Measurements from ENCODE around the gene MAPK12. TPM values are rescaled to one million over a fixed set of nuclear protein-coding genes. Genes with fewer than 3 reads are reported as not detected.

The MAPK12 gene
- total RNA-seq, 3 donors from 2014 or later: 3.8 to 9.8 (median 5.3) TPM

GRCh38 chr22:50228366-50228765, 33.1 kb downstream of the MAPK12 start:
- H3K36me3 ChIP-seq: peaks cover 4% of the 10 kb centered on the region

DNA sequence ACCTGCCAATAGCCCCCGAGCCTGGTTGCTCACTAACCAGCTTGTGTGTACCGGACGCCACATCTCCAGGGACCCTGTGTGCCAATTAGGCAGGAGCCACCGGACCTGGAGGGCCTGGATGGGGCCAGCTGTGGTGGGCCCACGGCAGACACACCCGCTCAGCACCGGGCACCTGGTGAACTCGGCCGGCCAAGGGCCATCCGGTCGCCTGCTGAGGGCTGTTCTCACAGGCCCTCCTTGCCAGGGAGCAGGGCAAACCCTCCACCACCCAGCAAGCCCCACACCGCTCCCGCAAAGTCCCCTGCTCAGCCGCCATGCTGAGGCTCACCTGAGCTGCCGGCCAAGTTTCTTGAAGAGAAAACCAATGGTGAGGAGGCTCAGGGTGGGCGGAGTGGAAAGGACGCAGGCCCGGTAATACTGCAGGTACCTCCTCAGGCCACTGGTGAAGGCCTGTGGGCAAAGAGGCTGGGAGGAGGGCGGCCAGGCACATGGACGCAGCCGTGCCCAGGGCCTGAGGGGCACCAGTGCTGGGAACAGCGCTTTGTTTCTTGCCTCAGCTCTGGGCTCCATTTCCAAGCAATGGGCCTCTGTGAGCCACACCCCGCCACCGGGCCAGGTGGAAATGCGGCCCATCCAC, 33.8 kb downstream of the MAPK12 start:
- Histone ChIP-seq H3K9me3 (no peaks in the 10 kb centered on the region), H3K27me3 (no peaks in the 10 kb centered on the region), H3K27ac (no peak overlapping the region), H3K4me3 (no peak overlapping the region), H3K36me3 (peaks cover 4% of the 10 kb centered on the region), H3K4me1 (no peaks in the 10 kb centered on the region)
- intact Hi-C loops (cut with DNase I; ENCODE audit: low total_unique reads): no loop called here
- TF ChIP-seq POLR2AphosphoS5 (IDR thresholded peaks at IDR 0.05): no peak
- TF ChIP-seq CTCF (IDR thresholded peaks at IDR 0.05): no peak
- no peak for TF ChIP-seq POLR2A (IDR thresholded peaks at IDR 0.05)
- DNase-seq (ENCODE audit: low spot score in 2 of 2): no peak

More at GRCh38 chr22:50228366-50228765, 33.1 kb downstream of the MAPK12 start:
- Histone ChIP-seq H3K4me1 (no peaks in the 10 kb centered on the region), H3K4me3 (no peak overlapping the region), H3K9me3 (no peaks in the 10 kb centered on the region), H3K27ac (no peak overlapping the region), H3K27me3 (no peaks in the 10 kb centered on the region)
- intact Hi-C loops (cut with DNase I; ENCODE audit: low total_unique reads): no loop called here
- no peak for DNase-seq (ENCODE audit: low spot score in 2 of 2)
- TF ChIP-seq POLR2AphosphoS5 (IDR thresholded peaks at IDR 0.05) (no peak), CTCF (IDR thresholded peaks at IDR 0.05) (no peak), POLR2A (IDR thresholded peaks at IDR 0.05) (no peak)

GRCh38 chr22:50226875-50227165, 34.7 kb downstream of the MAPK12 start:
- intact Hi-C loops (cut with DNase I; ENCODE audit: low total_unique reads): no loop called here
- H3K4me3 ChIP-seq: no peak overlapping the region
- no peaks in the 10 kb centered on the region for H3K27me3 ChIP-seq
- no peak for DNase-seq (ENCODE audit: low spot score in 2 of 2)
- TF ChIP-seq POLR2A (IDR thresholded peaks at IDR 0.05) (no peak), CTCF (IDR thresholded peaks at IDR 0.05) (no peak), POLR2AphosphoS5 (IDR thresholded peaks at IDR 0.05) (no peak)
- peaks cover 13% of the 10 kb centered on the region for H3K36me3 ChIP-seq
- H3K27ac ChIP-seq: no peak overlapping the region
- no peaks in the 10 kb centered on the region for H3K4me1 ChIP-seq
- no peaks in the 10 kb centered on the region for H3K9me3 ChIP-seq

DNA sequence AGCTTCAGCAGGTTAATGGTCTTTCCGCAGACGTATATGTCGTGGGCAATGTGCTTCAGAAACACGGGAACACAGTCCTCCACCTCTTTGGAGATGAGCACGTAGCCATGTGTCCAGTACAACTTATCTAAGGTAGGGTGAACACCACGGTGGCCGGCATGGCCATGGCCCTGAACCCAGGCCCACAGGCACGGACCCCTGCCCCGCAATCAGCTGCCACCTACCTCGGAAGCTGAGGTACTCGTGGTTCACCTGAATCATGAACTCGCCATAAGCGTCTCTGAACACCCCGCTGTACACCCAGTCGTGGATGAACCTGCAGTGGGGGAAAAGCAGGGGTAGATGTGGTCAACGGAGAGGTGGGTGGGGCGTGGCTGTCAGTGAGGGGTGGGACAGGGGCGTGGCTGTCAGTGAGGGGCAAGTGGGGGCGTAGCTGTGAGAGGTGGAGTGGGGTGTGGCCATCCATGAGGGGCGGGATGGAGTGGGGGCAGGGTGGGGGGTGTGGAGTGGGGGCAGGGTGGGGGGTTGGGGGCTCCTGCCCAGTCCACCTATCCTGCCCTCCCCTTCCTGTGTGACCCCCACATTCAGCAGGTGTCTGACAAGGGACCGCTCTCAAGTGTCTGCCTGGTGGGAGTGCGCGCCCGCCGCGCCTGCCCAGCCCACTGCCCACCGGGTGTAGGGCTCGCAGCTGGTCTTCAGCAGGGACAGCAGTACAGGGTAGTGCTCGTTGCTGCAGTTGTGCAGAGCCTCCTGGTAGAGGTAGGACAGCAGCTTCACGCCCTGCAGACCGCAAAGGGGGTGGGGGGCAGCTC, 35.2 kb downstream of the MAPK12 start:
- no peaks in the 10 kb centered on the region for H3K4me1 ChIP-seq
- no peak overlapping the region for H3K4me3 ChIP-seq
- peaks cover 17% of the 10 kb centered on the region for H3K36me3 ChIP-seq
- no peak for DNase-seq (ENCODE audit: low spot score in 2 of 2)
- no peaks in the 10 kb centered on the region for H3K27me3 ChIP-seq
- no peaks in the 10 kb centered on the region for H3K9me3 ChIP-seq
- no peak overlapping the region for H3K27ac ChIP-seq
- intact Hi-C loops (cut with DNase I; ENCODE audit: low total_unique reads): no loop called here
- TF ChIP-seq CTCF (IDR thresholded peaks at IDR 0.05): no peak
- TF ChIP-seq POLR2AphosphoS5 (IDR thresholded peaks at IDR 0.05): no peak
- TF ChIP-seq POLR2A (IDR thresholded peaks at IDR 0.05): no peak

GRCh38 chr22:50225200-50225969, 36.1 kb downstream of the MAPK12 start:
- TF ChIP-seq CTCF (IDR thresholded peaks at IDR 0.05): no peak
- no peaks in the 10 kb centered on the region for H3K9me3 ChIP-seq
- no peak overlapping the region for H3K27ac ChIP-seq
- no peak for DNase-seq (ENCODE audit: low spot score in 2 of 2)
- no peaks in the 10 kb centered on the region for H3K27me3 ChIP-seq
- H3K4me3 ChIP-seq: no peak overlapping the region
- intact Hi-C loops (cut with DNase I; ENCODE audit: low total_unique reads): no loop called here
- H3K4me1 ChIP-seq: no peaks in the 10 kb centered on the region
- peaks cover 20% of the 10 kb centered on the region for H3K36me3 ChIP-seq

All from breast epithelium (tissue), 4 donors.